GM21526 (cell line): ENCODE data around the gene OPN1LW.
"Not testable (repeated sequence)": the region's sequence is repeated elsewhere in the genome, so short reads cannot be mapped to it uniquely, and the experiment has no call there.

Source experiments
- ATAC-seq: cut with Tn5 transposase; IDR thresholded peaks from one replicate; pipeline ENCODE4 v1.9.1; 2021; ENCODE audit warnings: moderate library complexity; ENCODE audit not compliant: unreplicated experiment, low FRiP score

The OPN1LW gene

GRCh38 chrX:154131955-154132354 lies 12.1 kb upstream of the OPN1LW start:
- ATAC-seq = no peak

DNA sequence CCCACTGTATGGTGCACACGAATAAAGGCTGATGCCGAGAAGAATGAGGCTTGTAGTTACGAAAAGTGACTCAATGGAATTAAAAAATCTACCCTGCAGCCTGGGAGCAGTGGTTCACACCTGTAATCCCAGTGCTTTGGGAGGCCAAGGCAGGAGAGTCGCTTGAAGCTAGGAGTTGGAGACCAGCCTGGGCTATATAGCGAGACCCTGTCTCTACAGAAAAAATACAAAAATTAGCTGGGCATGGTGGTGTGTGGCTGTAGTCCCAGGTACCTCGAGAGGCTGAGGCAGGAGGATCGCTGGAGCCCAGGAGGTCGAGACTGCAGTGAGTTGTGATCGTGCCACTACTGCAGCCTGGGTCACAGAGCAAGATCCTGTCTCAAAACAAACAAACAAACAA lies 11.7 kb upstream of the OPN1LW start:
- no peak for ATAC-seq

DNA sequence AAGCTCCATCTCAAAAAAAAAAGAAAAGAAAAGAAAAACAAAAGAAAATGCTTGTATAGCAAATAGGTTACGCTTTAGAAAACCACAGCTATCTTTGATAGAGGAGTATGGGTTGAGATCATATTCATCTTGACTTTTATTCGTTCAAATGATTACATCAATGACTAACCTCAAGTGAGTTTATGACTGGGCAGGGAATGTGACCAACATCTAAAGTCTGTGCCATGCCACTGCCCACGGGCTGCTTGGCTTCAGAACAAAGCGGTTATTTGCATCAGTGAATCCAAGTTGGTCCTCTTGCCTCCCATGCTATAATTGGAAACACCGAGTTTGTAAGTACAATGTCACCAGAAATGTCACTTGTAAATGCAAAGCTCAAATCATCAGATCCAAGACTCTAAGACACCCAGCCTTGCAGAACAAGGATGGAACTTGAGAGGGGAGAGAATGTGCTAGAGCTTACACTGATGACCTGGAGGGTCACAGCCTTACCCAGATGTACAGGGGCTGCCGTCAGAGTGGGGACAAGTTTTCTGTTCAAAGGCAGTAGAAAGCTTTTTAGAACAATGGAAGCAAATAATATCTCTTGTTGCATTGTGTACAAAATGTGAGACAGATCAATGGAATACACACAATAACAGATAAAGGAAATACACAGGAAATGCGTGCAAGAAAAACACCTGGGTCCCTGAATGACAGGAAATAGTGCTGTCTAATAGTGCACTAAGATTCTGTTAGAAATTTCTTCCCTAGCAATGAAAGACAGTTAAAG lies 8.4 kb upstream of the OPN1LW start:
- no peak for ATAC-seq

DNA sequence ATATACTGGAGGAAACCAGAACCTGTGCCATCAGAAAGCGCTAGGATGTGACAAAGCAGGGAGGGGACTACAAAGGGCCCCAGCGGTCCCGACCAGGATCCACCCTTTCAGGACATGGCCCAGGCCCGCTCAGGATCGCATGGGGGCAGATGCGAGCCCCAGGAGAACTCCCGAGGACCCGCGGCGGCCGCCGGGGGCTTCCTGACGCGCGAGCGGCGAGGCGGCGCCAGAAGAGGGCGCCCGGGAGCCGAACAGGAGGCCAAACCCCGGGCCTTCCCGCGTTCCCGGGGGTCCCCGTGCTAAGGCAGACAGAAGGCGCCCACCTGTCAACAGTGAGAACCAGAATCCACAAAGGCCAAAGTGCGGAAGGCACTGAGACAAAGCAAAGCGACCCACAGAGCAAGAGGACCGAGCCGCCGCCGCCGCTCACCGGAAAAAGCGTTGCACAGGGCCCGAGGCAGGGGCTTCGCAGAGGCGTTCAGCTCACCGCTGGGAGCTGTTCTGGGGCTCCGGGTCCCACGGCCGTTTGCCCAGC lies 7.3 kb upstream of the OPN1LW start:
- no peak for ATAC-seq

GRCh38 chrX:154138857-154139256 lies 5.2 kb upstream of the OPN1LW start:
- no peak for ATAC-seq

DNA sequence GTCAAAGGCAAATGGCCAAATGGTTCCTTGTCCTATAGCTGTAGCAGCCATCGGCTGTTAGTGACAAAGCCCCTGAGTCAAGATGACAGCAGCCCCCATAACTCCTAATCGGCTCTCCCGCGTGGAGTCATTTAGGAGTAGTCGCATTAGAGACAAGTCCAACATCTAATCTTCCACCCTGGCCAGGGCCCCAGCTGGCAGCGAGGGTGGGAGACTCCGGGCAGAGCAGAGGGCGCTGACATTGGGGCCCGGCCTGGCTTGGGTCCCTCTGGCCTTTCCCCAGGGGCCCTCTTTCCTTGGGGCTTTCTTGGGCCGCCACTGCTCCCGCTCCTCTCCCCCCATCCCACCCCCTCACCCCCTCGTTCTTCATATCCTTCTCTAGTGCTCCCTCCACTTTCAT lies 3.8 kb upstream of the OPN1LW start:
- no peak for ATAC-seq

DNA sequence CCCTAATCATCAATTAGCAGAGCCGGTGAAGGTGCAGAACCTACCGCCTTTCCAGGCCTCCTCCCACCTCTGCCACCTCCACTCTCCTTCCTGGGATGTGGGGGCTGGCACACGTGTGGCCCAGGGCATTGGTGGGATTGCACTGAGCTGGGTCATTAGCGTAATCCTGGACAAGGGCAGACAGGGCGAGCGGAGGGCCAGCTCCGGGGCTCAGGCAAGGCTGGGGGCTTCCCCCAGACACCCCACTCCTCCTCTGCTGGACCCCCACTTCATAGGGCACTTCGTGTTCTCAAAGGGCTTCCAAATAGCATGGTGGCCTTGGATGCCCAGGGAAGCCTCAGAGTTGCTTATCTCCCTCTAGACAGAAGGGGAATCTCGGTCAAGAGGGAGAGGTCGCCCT lies 3.3 kb upstream of the OPN1LW start:
- ATAC-seq = no peak

- no peak for ATAC-seq
Observed at GRCh38 chrX:154142386-154142785, 1.7 kb upstream of the OPN1LW start.

DNA sequence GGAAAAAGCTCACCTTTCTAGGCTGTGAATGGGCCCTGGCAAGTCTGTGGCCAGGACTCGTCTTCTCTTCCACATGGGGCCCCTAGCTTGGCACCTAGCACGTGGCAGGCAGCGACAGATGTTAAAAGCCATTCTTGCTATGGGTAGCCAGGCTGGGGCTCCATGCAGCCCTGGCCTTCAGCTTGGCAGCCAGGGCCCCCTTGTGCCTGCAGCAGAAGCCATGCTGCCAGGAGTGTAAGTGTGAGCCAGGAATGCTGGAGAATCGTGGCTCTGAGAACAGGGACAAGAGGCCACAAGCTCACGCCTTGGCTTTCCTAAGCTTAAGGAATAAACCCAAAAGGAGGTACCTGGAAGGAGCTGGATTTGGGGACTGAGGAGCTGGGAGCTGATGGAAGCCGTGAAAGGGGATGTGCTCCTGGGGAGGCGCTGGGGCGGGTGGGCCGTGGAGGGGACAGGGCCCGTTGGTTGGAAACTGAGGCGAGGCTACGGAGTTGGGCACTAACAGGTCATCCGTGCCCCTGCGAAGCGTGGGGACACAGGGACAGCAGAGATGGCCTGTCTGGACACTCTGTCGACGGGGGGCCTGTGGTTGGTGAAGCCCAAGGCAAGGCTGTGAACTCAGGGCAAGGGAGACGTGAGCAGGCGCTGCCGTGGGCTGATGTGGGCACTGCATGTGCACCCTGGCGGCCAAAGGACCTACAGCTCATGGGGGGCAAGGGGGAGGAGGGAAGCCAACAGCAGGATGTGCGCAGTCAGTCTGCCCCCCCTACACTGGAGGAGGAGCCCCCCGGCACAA lies 895 bp upstream of the OPN1LW start:
- no peak for ATAC-seq

DNA sequence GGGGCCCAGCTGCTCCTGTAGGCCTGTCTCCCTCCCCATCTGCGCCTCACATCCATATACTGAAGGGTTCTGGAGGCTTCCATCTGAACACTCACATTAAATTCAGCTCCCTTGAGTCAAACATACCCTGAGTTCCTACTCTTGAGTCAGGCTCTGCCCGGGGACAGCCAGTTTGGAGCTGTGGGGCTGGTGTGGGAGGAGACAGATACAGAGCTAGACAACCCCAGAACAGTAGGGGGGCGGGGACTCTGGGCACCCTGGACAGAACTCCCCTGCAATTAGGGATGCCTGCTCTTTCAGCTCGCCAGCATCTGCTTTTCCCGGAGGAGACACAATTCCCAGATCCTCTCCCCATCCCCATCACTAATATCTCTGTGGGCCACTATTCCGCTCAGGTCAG lies 7.0 kb downstream of the OPN1LW start:
- not testable (repeated sequence) for ATAC-seq

DNA sequence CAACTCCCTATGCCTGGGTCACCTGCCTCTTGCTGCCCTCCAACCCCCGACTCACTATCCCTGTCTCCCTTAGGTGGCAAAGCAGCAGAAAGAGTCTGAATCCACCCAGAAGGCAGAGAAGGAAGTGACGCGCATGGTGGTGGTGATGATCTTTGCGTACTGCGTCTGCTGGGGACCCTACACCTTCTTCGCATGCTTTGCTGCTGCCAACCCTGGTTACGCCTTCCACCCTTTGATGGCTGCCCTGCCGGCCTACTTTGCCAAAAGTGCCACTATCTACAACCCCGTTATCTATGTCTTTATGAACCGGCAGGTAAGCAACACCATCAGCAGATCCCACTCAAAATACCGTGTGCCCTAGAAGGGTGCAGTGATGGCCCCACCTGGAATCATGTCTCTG lies 12.2 kb downstream of the OPN1LW start:
- ATAC-seq = not testable (repeated sequence)

DNA sequence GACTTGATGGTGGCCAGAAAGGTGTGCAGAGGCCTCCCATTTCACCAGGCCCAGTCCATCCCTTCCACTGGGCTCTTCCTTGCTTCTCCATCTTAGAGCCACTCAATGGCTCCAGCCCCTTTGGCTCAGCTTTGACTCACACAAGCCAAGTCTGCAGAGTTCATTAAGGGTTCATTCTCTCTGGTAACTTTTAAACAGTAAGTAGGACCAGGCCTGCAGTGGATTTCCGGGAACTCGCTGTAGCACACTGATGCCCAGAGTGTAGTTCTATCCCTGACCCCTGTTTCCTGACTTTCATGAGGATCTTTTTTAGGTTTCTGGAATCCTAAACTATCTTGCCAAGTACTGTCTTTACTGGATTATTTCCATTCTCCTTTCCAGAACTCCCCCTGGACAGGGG lies 13.2 kb downstream of the OPN1LW start:
- not testable (repeated sequence) for ATAC-seq

DNA sequence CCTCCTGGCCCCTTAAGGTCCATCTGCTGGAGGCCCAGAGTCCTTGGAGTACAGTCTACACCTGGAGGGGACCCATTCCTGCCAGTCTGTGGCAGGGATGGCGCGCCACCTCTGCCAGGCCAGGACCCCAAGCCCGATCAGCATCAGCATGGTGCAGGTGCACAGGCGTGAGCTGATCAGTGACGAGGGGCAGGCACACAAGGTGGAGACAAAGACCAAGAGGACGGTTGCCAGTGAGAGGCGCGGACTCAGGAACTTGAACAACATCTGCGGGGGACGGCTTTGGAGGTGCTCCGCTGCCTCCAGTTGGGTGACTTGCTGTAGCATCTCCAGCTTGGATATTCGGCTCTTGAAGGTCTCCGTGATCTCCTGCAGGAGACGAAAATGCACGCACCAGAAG lies 15.3 kb downstream of the OPN1LW start:
- ATAC-seq = not testable (repeated sequence)

GRCh38 chrX:154164902-154165301 lies 20.9 kb downstream of the OPN1LW start:
- ATAC-seq = not testable (repeated sequence)

GRCh38 chrX:154168384-154168783 lies 24.3 kb downstream of the OPN1LW start:
- not testable (repeated sequence) for ATAC-seq

GRCh38 chrX:154172535-154172943 lies 28.5 kb downstream of the OPN1LW start:
- not testable (repeated sequence) for ATAC-seq

GRCh38 chrX:154174356-154174755 lies 30.3 kb downstream of the OPN1LW start:
- ATAC-seq = not testable (repeated sequence)

DNA sequence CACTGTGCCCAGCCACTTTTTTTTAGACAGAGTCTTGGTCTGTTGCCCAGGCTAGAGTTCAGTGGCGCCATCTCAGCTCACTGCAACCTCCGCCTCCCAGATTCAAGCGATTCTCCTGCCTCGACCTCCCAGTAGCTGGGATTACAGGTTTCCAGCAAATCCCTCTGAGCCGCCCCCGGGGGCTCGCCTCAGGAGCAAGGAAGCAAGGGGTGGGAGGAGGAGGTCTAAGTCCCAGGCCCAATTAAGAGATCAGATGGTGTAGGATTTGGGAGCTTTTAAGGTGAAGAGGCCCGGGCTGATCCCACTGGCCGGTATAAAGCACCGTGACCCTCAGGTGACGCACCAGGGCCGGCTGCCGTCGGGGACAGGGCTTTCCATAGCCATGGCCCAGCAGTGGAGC lies 38.3 kb downstream of the OPN1LW start, which contains the start of gene OPN1MW:
Gene OPN1MW, plus strand, starts transcription at position 301 of the 400 bp plus-strand sequence. Its CDS starts 82 bp downstream, at position 383.
- not testable (repeated sequence) for ATAC-seq

- ATAC-seq = not testable (repeated sequence)
Observed at GRCh38 chrX:154183794-154184193, 39.8 kb downstream of the OPN1LW start.

DNA sequence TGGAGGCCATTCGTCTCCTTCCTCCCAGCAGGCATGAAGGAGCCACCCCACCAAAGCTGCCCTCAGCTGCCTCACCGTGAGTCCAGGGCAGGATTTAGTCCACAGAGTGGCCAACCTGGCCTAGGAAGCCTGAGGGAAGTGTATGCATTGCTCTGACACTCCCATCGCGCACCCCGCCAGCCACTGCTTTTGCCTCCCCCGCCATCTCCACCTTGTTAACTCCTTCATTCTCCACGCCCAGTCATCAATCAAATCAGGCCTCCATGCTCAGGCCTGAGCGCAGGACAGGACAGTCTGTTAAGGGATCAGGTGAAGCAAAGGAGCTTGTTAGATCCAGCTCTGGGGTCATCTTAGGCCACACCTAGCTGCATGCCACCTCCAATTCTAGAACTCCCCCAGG lies 48.8 kb downstream of the OPN1LW start:
- not testable (repeated sequence) for ATAC-seq

- not testable (repeated sequence) for ATAC-seq
Observed at GRCh38 chrX:154194316-154194715, 50.3 kb downstream of the OPN1LW start.
